HL-60/S4 treated with retinoic acid at 250 ng/mL for 4 days and 3 days (cell line): ENCODE data around the gene SLC38A5.
"Not testable (repeated sequence)": the region's sequence is repeated elsewhere in the genome, so short reads cannot be mapped to it uniquely, and the experiment has no call there.

Experiments used
- in situ Hi-C: fragments of 300-500 bp; cut with MboI; formaldehyde crosslinking; loops from 2 replicates; pipeline ENCODE4 v1.7.0; 2022; ENCODE audit warnings: low sequenced_read_pairs

The SLC38A5 gene

DNA sequence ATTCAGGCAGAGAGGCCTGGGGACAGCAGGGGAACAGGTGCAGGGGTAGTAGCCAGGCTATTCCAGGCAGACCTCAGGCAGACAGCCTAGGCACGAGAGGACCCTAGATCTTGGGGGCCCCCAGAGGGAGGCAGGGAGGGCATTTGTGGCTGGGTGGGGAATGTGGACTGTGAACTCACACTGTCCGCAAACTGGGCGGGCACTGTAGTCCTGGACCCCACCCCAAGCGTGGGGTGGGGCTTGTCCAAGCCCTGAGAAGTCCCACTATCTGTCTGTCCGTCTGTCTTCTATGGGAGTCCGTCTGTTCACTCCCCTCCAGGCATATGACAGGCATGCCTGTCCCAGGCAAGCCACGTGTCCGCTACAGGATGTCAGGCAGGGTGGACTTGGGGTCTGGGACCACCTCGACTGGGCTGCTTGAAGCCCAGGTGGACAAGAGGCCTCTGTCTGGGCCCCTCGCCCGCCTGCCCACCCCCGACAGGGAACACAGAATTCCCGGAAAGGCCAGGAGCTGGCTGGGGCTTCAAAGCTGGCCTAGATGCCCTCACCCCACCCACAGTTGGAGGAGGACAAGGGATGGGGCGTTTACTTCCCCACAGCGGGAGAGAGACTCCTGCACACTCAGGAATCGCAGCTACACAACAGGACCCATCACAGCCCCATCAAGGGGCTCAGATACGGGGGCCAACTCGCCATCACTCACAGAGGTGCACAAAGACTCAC is at the start of gene SLC38A5:
TSS of gene SLC38A5 (minus strand) at position 151 of the 723 bp plus-strand sequence. CDS start 2,336 bp downstream, outside the sequence.
- in situ Hi-C loops = no loop called here

DNA sequence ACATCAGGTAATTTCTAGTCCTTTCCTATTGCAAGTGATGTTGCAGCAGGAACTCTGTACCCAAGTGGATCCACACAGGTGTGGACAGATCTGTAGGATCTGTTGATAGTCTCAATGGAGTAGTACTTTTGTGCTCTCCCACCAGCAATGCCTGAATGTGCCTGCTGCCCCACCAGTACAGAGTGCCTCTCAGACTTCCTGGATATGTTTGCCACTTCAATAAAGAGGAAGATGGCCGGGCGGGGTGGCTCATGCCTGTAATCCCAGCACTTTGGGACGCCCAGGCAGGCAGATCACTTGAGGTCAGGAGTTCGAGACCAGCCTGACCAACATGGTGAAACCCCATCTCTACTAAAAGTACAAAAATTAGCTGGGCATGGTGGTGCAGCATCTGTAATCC is 49.4 kb upstream of the SLC38A5 start:
- in situ Hi-C loops = not testable (repeated sequence)

DNA sequence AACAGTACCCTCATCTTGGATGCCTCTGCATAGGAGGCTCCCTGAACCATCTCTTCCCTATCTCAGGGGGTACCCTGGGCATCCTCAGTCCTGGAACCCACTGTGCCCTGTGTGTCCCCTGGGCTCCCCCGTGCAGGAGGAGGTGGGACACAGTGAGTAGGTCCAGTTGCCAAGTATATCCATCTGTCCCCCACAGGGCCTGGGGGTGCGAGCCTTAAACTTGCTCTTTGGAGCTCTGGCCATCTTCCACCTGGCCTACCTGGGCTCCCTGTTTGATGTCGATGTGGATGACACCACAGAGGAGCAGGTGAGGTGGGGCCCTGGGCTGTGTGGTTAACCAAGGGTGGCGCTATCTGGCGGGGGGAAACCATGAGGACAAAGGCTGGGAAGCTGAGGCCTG is 46.9 kb upstream of the SLC38A5 start:
- in situ Hi-C loops = no loop called here

DNA sequence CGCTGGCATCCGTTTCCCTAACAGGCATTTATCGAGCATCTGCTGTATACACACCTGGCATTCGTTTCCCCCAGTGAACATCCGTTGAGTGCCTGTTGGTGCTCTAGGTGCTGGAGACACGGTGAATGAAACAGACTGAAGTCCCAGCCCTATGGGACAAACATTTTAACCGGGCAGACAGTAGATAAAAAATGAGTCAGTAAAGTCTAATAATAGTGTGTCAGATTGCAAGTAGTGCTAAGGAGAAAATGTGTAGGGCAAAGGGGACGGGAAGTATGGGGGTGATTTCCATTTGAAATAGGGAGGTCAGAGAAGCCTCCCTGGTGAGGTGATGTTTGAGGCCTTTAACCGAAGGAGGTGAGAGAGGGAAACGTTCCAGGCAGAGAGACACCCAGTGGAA is 46.2 kb upstream of the SLC38A5 start:
- in situ Hi-C loops = no loop called here

DNA sequence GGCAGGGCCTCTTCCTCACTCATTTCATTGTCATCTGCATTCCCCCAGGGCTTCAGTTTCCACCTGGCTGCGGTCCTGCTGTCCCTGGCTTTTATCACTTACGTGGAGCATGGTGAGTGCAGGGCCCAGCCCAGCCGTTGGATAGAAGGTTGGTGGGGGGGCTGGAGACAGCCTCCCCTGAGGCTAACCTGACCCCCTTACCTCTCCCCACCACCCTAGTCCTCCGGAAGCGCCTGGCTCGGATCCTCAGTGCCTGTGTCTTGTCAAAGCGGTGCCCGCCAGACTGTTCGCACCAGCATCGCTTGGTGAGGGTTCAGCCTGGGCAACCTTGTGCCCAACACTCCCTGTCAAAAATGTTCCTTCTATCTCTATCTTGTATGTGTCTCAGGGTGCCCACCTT is 45.8 kb upstream of the SLC38A5 start:
- in situ Hi-C loops = no loop called here

DNA sequence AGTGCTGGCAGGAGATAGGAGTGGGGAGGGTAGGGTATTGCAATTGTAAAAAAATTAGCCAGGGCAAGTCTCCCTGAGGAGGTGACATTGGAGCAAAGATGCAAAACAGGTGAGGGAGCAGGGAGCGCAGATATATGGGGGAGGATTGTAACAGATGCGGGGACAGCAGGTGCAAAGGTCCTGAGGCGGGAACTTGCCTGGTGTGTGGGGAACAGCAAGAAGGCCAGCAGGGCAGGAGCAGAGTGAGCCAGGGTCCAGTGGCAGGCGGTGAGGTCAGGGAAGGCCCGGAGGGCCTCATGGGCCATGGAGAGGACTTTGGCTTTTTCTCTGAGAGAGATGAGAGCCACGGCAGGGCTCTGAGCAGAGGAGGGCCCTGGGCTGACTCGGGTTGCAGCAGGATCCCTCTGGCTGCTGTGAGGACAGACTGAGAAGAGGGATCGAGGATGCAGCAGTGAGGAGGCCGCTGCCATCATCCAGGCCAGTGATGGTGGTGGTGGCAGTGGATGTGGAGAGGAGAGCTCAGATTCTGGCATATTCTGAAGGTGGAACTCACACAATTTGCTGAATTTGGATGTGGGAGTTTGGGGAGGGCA is 44.9 kb upstream of the SLC38A5 start:
- in situ Hi-C loops = no loop called here

DNA sequence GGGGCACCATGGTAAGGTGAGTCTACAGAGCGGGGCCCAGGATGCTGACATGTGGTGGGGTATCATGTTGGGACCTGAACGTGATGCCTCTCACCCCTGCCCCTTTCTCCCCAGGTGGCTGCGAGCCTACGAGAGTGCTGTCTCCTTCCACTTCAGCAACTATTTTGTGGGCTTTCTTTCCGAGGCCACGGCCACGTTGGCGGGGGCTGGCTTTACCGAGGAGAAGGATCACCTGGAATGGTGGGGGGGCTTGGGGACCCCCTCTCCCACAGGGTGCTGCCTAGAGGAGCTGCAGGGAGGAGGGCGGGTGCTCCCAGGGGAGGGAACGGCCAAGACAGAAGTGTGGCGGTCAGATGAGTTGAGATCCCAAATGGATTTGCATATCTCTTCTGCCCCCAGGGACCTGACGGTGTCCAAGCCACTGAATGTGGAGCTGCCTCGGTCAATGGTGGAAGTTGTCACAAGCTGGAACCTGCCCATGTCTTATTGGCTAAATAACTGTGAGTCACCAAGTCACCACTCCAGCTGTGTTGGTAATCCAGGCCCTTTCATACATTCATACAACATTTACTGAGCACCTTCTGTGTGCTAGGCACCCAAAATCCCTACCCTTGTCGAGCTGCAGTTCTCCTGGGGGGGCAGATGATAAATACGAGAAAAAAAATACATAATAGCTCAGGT is 44.2 kb upstream of the SLC38A5 start:
- in situ Hi-C loops = no loop called here

DNA sequence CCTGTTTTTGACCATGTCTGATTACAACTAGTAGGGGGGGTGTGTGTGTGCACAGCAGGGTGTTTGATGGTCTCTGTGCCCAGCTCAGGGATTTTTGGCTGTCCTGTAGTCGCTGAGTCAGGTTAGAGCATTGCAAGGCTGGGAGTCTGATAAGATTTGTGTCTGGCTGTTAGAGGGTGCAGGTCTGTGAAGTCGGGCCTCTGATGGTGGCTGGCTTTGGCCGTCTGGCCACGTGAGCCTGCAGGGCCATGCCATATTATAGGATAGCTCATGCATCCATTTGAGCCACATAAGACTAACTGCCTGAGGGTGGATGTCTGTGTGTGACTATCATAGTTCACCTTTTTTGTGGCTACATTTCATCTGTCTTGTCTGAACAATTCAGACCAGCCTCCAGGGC is 43.6 kb upstream of the SLC38A5 start:
- in situ Hi-C loops = no loop called here

DNA sequence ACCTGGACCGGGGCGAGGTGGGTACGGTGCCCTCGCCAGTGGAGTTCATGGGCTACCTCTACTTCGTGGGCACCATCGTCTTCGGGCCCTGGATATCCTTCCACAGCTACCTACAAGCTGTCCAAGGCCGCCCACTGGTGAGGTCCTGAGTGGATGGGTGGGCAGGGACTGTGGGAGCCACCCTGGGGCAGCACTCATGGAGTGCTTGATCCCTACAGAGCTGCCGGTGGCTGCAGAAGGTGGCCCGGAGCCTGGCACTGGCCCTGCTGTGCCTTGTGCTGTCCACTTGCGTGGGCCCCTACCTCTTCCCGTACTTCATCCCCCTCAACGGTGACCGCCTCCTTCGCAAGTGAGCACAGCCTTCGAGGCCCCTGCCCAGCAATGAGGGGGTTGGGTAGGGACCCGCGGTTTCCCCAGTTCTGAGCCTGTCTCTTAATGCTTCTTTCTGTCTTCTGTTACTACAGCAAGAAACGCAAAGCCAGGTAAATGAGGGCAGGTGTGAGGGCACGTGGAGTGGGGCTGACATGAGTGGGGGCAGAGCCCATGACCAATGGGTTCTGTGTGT is 42.4 kb upstream of the SLC38A5 start:
- in situ Hi-C loops = no loop called here

DNA sequence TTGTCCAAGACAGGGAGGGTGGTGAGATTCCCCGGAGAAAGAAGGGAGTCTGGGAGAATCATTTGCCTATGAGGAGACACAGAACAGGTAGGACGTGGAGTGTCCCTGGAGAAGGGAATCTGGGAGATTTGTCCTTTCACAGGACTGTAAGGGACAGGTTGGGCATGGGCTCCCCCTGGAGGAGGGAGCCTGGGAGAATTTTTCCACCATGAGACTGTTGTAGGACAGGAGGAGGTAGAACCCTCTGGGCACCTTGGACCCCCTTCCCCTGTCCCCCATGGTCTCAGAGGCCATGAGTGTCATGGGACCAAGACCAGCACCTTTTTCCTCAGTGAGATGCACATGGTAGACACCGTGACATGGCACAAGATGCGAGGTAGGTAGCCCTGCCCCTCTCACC is 41.5 kb upstream of the SLC38A5 start:
- in situ Hi-C loops = no loop called here

DNA sequence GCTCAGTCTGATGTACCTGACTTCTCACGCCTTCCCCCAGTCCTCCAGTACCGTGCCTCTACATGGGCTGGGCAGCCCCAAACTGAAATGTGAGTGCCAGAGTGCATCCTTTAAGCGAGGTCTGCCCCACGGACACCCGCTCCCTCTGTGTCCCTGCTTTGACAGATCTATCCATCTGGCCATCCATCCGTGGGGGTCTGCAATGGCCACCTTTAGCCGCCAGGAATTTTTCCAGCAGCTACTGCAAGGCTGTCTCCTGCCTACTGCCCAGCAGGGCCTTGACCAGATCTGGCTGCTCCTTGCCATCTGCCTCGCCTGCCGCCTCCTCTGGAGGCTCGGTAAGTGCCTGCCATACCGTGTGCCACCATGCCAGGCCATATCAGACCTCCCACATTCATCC is 39.6 kb upstream of the SLC38A5 start:
- in situ Hi-C loops = no loop called here

DNA sequence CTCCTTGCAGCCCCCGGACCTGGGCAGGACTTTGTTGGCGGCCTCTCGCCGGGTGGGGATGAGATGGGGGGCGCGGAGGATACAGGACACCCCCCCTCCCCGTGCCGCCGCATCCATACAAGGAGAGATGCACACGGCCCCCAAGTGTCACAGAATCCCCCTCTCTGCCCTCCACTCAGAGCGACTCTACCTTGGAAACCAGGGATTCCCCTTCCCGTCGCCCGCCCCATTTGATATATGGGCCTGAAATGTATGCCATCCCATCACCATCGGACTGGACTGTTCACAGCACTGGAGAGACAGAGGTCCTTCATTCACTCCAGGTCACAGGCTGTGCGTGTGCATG is 39.2 kb upstream of the SLC38A5 start:
- in situ Hi-C loops = no loop called here

DNA sequence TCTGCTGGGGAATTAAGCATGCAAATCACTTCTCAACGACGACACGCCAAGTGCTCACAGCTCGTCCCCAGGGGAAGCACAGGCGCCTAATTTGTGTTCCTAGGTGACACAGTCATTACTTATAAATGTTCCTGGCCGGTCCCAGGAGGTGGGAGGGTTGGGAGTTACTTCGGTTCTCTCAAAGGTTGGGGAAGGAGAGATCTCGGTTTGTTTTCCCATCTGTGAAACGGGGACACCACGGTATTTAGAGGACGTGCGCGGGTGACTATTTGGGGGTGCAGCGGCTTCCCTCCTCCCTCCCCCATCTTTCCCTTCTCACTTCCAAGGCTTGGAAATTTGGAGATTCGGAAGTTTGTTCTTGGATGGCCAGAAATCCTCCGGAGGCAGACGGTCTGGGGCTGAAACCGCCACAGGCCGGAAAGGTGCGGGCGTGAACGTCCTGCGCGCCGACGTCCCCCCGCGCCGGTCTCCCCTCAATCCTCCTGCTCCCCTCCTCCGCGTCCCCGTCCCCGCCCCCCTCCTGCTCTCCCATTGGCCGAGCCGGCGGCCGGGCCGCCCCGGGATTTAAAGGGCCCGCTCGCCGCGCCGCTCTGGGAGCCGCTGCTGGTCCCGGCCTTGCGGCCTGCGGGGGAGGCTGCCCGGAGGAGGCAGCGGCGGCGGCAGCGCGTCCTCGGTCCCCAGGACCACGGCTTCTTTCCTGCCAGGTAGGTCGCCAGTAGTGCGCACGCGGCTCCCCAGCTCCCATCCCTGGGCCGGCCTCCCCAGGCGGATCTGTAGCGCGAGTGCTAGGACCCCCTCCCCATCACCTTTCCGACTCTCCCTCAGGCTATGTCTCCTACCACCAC is 38.6 kb upstream of the SLC38A5 start, which contains the start of gene PORCN:
TSS of gene PORCN (plus strand) at position 593 of the 845 bp plus-strand sequence. CDS start 829 bp downstream, outside the sequence.
- in situ Hi-C loops = no loop called here

DNA sequence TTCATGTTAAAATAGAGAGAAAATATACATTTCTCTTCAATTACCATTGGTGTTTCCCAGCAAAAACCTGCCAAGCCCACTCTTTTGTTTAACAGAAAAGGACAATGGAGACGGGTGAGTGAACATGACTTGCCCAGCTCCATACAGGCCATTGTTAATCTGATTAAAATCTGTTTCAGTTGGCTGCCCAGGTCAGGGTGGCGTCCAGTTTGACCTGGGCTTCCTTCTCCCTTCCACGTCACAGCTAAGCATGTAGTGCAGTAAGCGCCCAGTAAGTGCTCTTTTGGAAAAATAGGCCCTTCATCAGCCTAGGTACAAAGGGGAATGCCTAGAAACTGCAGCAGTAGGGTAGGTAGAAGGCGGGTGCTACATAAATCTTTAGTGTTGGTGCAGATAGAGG is 37.2 kb upstream of the SLC38A5 start:
- in situ Hi-C loops = no loop called here

DNA sequence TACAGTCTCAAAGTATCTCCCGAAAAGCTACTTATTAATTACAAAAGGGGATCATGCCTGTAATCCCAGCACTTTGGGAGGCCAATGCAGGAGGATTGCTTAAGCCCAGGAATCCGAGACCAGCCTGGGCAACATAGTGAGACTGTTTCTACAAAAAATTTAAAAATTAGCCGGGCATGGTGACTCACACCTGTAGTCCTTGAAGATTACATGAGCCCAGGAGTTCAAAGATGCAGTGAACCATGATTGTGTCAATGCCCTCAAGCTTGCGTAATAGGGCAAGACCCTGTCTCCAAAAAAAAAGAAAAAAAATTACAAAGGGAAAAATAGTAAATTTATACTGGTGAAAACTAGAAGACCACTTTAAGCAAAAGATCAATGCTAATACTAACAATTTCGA is 35.4 kb upstream of the SLC38A5 start:
- in situ Hi-C loops = no loop called here

DNA sequence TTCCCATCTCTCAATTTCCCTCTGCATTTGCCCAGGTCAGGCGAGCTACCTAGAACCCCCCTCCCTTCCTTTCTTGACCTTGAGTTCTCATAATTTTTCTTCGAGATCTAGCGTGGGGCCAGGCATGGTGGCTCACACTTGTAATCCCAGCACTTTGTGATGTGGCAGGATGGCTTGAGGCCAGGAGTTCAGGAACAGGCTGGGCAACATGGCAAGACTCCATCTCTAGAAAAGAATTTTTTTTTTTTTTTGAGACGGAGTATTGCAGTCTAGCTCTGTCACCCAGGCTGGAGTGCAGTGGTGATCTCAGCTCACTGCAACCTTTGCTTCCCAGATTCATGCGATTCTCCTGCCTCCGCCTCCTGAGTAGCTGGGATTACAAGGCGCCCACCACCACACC is 34.2 kb upstream of the SLC38A5 start:
- in situ Hi-C loops = no loop called here

DNA sequence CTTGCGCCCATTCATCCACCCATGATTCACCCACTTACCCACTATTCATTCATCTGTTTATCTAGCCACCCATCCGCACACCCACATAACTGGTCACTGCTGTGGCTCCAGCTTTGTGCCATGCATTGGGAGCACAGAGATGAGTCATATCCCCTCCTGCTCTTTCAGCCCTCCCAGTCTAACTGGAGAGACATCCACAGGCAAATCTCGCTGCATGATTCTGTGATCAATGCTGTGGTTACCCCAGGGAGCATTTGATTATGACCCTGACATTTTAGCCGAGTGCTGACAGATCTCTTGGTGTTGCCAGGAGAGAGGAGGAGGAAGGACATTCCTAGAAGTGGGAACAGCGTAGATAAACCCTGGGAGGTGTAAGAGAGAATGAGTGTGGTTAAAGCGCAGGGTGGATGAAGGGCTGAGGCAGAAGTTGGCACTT is 28.3 kb upstream of the SLC38A5 start:
- in situ Hi-C loops = loop anchor here (25.0 kb wide), 2 partner anchors 411 to 686 kb away; no protein-coding TSS in a partner anchor

DNA sequence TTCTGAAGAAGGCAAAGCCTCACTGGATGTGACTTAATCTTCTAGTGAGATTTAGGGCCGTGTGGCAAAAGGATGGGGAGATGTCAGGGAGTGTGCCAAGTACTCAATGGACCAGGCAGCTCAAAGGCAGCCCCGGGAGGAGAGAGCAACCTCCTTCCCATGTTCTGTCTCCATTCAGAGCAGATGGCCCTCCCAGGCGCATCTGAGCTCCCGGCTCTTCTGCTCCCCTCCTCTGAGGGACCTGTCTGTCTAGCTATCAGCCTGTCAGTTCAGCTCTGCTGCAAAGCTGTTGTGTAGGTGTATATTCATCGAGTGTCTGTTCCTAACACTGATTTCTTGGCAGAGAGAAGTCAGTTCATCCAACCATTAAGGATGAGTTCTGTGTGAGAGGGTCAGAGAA is 27.8 kb upstream of the SLC38A5 start:
- in situ Hi-C loops = loop anchor here (25.0 kb wide), 2 partner anchors 411 to 686 kb away; no protein-coding TSS in a partner anchor

DNA sequence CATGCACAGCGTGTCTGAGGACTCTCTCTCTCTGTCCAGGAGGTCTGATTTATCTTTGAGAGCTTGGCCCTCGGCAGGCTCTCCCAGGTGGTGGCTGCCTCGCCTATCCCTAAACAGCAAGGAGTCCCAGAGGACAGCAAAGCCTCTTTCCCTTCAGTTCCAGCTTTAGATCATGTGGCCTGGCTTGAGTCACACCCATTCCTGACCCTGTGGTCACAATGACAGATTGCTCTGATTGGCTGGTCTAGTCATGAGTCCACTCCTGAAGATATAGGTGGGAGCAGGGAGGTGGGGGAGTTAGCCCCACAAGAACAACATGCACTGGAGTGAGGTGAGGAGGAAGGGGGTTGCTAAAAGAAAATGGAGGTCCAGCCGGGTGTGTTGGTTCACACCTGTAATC is 26.6 kb upstream of the SLC38A5 start:
- in situ Hi-C loops = loop anchor here (25.0 kb wide), 2 partner anchors 409 to 684 kb away; no protein-coding TSS in a partner anchor

DNA sequence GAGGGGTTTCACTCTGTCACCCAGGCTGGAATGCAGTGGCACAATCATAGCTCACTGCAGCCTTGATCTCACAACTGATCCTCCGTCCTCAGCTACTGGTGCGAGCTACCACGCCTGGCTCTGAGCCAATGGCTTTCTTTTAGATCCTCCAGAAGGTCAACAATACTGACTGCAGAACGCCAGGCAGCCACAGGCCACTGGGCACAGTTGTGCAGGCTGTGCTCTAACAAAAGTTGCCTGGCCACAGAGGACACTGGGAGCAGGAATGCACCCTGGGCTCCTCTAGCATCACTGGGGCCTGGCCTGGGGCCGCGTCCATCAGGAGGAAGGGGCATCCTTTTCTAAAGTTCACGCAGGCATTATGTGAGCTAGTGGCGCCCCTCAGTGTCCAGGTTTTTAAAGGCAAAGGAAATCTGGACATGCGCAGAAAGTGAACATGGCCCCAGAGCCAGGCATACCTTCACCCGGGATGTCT is 23.9 kb upstream of the SLC38A5 start:
- in situ Hi-C loops = loop anchor here (25.0 kb wide), 2 partner anchors 407 to 682 kb away; no protein-coding TSS in a partner anchor
